ENCODE measurements around the gene GSE1. TPM values are rescaled to one million over a fixed set of nuclear protein-coding genes. Genes with fewer than 3 reads are reported as not detected.

The GSE1 gene
- total and polyA plus RNA-seq, 3 donors from 2014 or later: 49.9 to 212 (median 188) TPM

- intact Hi-C loops (cut with DNase I; ENCODE audit: low total_unique reads): no loop called here
- Histone ChIP-seq H3K4me1 (no peaks in the 10 kb centered on the region), H3K9me3 (no peaks in the 10 kb centered on the region), H3K36me3 (ENCODE audit: low read depth, missing control alignments) (no peaks in the 10 kb centered on the region), H3K27ac (no peak overlapping the region), H3K27me3 (no peaks in the 10 kb centered on the region), H3K4me3 (peak overlapping the region; percentile 43 to 53)
- no peak for DNase-seq
- WGBS, 2 donors: 65 to 71% methylated on average over 43 to 49 of the region's 49 CpGs
- TF ChIP-seq POLR2A (IDR thresholded peaks at IDR 0.05): no peak
- TF ChIP-seq CTCF (IDR thresholded peaks at IDR 0.05): no peak
Measured at GRCh38 chr16:85687651-85688471, 74.7 kb downstream of the GSE1 start.

- Histone ChIP-seq H3K9me3 (no peaks in the 10 kb centered on the region), H3K36me3 (ENCODE audit: low read depth, missing control alignments) (no peaks in the 10 kb centered on the region), H3K27me3 (no peaks in the 10 kb centered on the region), H3K4me1 (no peaks in the 10 kb centered on the region), H3K4me3 (peak within 1 kb of the TSS; percentile 43 to 53), H3K27ac (no peak within 1 kb of the TSS)
- TF ChIP-seq CTCF (IDR thresholded peaks at IDR 0.05) (no peak), POLR2A (IDR thresholded peaks at IDR 0.05) (no peak)
- intact Hi-C loops (cut with DNase I; ENCODE audit: low total_unique reads): no loop called here
- 2 to 12% methylated on average over 6 to 59 of the region's 86 CpGs for WGBS, 2 donors
- DNase-seq: peak; percentile 91
Measured at GRCh38 chr16:85688586-85689284, 75.6 kb downstream of the GSE1 start, which contains the start of gene GINS2. TSS of gene GINS2 (minus strand) at chr16:85688954. CDS start at chr16:85688898, 56 bp downstream.

DNA sequence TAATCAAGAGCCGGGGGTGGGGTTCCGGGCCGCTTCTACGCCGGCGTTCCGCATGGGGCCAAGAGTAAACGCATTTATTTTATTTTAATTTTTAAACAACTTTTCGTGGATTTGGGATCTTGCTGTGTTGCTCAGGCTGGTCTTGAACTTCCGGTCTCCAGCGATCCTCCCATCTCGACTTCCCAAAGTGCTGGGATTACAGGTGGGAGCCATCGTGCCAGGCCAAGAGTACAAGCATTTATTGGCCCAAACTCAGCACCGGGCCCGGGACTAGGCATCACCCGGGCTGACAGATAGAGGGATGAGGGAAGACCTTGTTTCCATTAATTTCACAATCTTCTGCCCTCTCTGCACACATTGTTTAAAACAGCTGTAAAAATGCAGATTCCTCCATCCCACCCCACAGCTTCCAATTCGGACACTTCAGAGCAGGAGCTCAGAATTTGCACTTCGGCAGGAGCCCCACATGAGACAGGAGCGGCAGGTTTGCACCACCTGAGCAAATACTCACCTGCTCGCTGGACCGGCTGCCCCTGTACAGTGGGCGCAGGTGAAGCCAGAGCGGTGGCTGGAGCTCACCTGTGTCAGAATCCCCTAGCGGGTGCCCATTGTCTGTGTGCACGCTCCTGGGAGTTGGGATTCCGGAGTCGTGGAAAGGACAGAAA, 76.3 kb downstream of the GSE1 start:
- intact Hi-C loops (cut with DNase I; ENCODE audit: low total_unique reads): no loop called here
- no peak for DNase-seq
- Histone ChIP-seq H3K9me3 (no peaks in the 10 kb centered on the region), H3K27ac (no peak overlapping the region), H3K27me3 (no peaks in the 10 kb centered on the region), H3K36me3 (ENCODE audit: low read depth, missing control alignments) (no peaks in the 10 kb centered on the region), H3K4me1 (no peaks in the 10 kb centered on the region), H3K4me3 (peak overlapping the region; percentile 43 to 53)
- WGBS, 2 donors: 38 to 44% methylated on average over 19 to 27 of the region's 27 CpGs
- TF ChIP-seq CTCF (IDR thresholded peaks at IDR 0.05) (no peak), POLR2A (IDR thresholded peaks at IDR 0.05) (no peak)

DNA sequence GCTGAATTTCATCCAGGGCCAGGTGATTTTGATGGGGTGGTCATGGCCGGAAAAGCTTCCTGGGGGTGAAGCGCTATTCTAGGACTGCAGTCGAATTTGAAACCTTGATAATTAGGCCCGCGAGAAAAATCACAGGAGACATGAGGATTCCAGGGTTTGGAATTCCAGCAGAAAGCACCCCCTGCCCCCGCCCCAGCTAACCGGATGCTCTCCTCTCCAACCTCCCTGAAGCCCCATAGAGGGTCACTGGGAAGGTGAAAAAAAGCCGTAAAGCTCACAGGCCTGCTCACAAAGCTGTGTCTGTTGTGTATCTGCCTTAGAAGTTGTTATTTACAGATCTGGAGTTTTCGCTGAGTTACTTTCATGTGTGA, 76.8 kb downstream of the GSE1 start:
- no peak for DNase-seq
- Histone ChIP-seq H3K9me3 (no peaks in the 10 kb centered on the region), H3K27ac (no peak overlapping the region), H3K4me3 (no peak overlapping the region), H3K36me3 (ENCODE audit: low read depth, missing control alignments) (no peaks in the 10 kb centered on the region), H3K4me1 (no peaks in the 10 kb centered on the region), H3K27me3 (no peaks in the 10 kb centered on the region)
- WGBS, 2 donors: 43 to 64% methylated on average over 9 of the region's 9 CpGs
- intact Hi-C loops (cut with DNase I; ENCODE audit: low total_unique reads): no loop called here
- TF ChIP-seq POLR2A (IDR thresholded peaks at IDR 0.05) (no peak), CTCF (IDR thresholded peaks at IDR 0.05) (no peak)

All from testis (tissue), 3 donors.